B cell (primary cell): ENCODE measurements around the gene RICTOR. TPM values are rescaled to one million over a fixed set of nuclear protein-coding genes. Genes with fewer than 3 reads are reported as not detected.

ENCODE experiments used
- ATAC-seq: fragments of 200-7000 bp; cut with Tn5 transposase; one replicate; pipeline ENCODE4 v1.10.0; 2021; ENCODE audit warnings: low read depth, mild to moderate bottlenecking, moderate number of reproducible peaks, moderate library complexity
- CTCF ChIA-PET: fragments of 350-600 bp; sonication (Branson Sonifier 250); formaldehyde crosslinking; loops from one replicate; lab custom pipeline; 2021; ENCODE audit warnings: antibody characterized with exemption, inconsistent platforms; lab: Charles Lee
- POLR2A ChIA-PET: fragments of 350-600 bp; sonication (Branson Sonifier 250); formaldehyde crosslinking; loops from one replicate; lab custom pipeline; 2021; ENCODE audit warnings: antibody characterized with exemption; lab: Charles Lee
- DNase-seq: peaks from one replicate; pipeline ENCODE4 v3.0.0; 2013
- H2AFZ ChIP-seq: 2 replicates; pipeline ENCODE4 v1.6.1; 2012; ENCODE audit warnings: mild to moderate bottlenecking, low read depth, low read length; ENCODE audit not compliant: insufficient read depth, poor library complexity, severe bottlenecking
- H3K27ac ChIP-seq, 2 donors: 1 replicate in 1 of 2; 2 replicates in 1 of 2; pipeline ENCODE4 v1.5.1; 2012 to 2013; ENCODE audit warnings: low read length in 2 of 2, mild to moderate bottlenecking in 2 of 2, moderate library complexity in 1 of 2
- H3K27me3 ChIP-seq, 4 experiments: fragments of 200-600 bp in 1 of 4; sonication (generic) in 1 of 4; replicated peaks in 1 of 4; 1 replicate in 2 of 4; 2 replicates in 2 of 4; pipeline versions ENCODE4 v1.6.1 to v1.7.0; 2013 to 2016; ENCODE audit warnings: low read length in 3 of 4, mild to moderate bottlenecking in 2 of 4, mixed read lengths in 1 of 4, moderate library complexity in 1 of 4; ENCODE audit not compliant: insufficient read depth in 4 of 4, control insufficient read depth in 3 of 4; ENCODE audit errors: control extremely low read depth in 1 of 4
- H3K36me3 ChIP-seq, 2 experiments: replicated peaks in 1 of 2; 1 replicate in 1 of 2; 2 replicates in 1 of 2; pipeline versions ENCODE4 v1.6.1 to v1.7.1; 2013; ENCODE audit warnings: low read length in 1 of 2; ENCODE audit not compliant: insufficient read depth in 2 of 2, control insufficient read depth in 1 of 2; ENCODE audit errors: control extremely low read depth in 1 of 2, extremely low read depth in 1 of 2
- H3K4me1 ChIP-seq, 2 donors: fragments of 200-600 bp in 1 of 2; sonication (generic) in 1 of 2; 1 replicate in 1 of 2; 2 replicates in 1 of 2; pipeline versions ENCODE4 v1.5.1 to v1.6.1; 2013 to 2017; ENCODE audit warnings: low read length in 2 of 2; ENCODE audit not compliant: control insufficient read depth in 2 of 2, insufficient read depth in 2 of 2
- H3K4me2 ChIP-seq: replicated peaks from 2 replicates; pipeline ENCODE3; 2012; ENCODE audit warnings: mild to moderate bottlenecking, low read depth, low read length; ENCODE audit not compliant: poor library complexity, severe bottlenecking
- H3K4me3 ChIP-seq, 5 experiments: fragments of 200-600 bp in 1 of 5; sonication (generic) in 1 of 5; 1 replicate in 3 of 5; 2 replicates in 2 of 5; pipeline versions ENCODE4 v1.5.1 to v1.7.0; 2011 to 2016; ENCODE audit warnings: low read length in 4 of 5, mild to moderate bottlenecking in 4 of 5, low read depth in 2 of 5, control low read depth in 1 of 5, moderate library complexity in 1 of 5; ENCODE audit not compliant: insufficient read depth in 1 of 5; ENCODE audit errors: control extremely low read depth in 1 of 5, extremely low read depth in 1 of 5
- H3K79me2 ChIP-seq: fragments of 200-600 bp; sonication (generic); one replicate; pipeline ENCODE4 v1.6.0; 2016; ENCODE audit warnings: low read length; ENCODE audit not compliant: control insufficient read depth, insufficient read depth
- H3K9ac ChIP-seq: fragments of 200-600 bp; sonication (generic); 2 replicates; pipeline ENCODE4 v1.6.1; 2017; ENCODE audit warnings: mild to moderate bottlenecking, low read length, moderate library complexity
- H3K9me3 ChIP-seq, 3 donors: one replicate each; pipeline versions ENCODE4 v1.6.1 to v1.7.1; 2013; ENCODE audit warnings: low read length in 2 of 3; ENCODE audit not compliant: control insufficient read depth in 2 of 3, insufficient read depth in 1 of 3; ENCODE audit errors: control extremely low read depth in 1 of 3
- H4K20me1 ChIP-seq: 2 replicates; pipeline ENCODE4 v1.6.0; 2012; ENCODE audit warnings: mild to moderate bottlenecking, low read length; ENCODE audit not compliant: insufficient read depth, control insufficient read depth, poor library complexity, severe bottlenecking
- H3K27ac Mint-ChIP-seq: one replicate; pipeline ENCODE4 v1.8.0; 2021; ENCODE audit warnings: mixed read lengths
- H3K27me3 Mint-ChIP-seq: one replicate; pipeline ENCODE4 v1.8.0; 2021; ENCODE audit warnings: mixed read lengths
- H3K4me1 Mint-ChIP-seq: one replicate; pipeline ENCODE4 v1.8.0; 2021; ENCODE audit warnings: mixed read lengths
- H3K4me3 Mint-ChIP-seq: one replicate; pipeline ENCODE4 v1.8.0; 2021; ENCODE audit warnings: mixed read lengths
- H3K9me3 Mint-ChIP-seq: one replicate; pipeline ENCODE4 v1.8.0; 2022; ENCODE audit warnings: mixed read lengths; ENCODE audit not compliant: insufficient read depth
- EZH2 ChIP-seq: IDR thresholded peaks from 2 replicates; pipeline ENCODE4 v1.6.1; 2012; ENCODE audit warnings: borderline replicate concordance, low read depth, mild to moderate bottlenecking, moderate library complexity, low read length; ENCODE audit not compliant: insufficient read depth, poor library complexity, severe bottlenecking
- WGBS: methylation state at CpG from one replicate; pipeline ENCODE4 v1.1.5; 2013; ENCODE audit warnings: missing lambda C conversion rate; ENCODE audit not compliant: insufficient coverage; 5-methylcytosine and 5-hydroxymethylcytosine counted together
- intact Hi-C: fragments of 100-400 bp; cut with micrococcal nuclease; formaldehyde crosslinking; loops from one replicate; pipeline ENCODE4 v1.10.0; 2022
- polyA plus RNA-seq: library from polyadenylated mRNA; depleted of rRNA; stranded (reverse); fragments of >200 nt; gene quantifications from 2 replicates; pipeline ENCODE4 v1.2.3, GENCODE V29; 2012
- total RNA-seq, 2 donors: library from RNA; stranded (reverse); fragments of 120-200 nt in 1 of 2; gene quantifications; 1 replicate in 1 of 2; 2 replicates in 1 of 2; pipeline versions ENCODE4 v1.2.3 to v1.2.4, GENCODE V29; 2013 to 2022
- TF ChIP-seq, protein P1 (sequence below): fragments of 200-600 bp; IDR thresholded peaks from one replicate; pipeline ENCODE4 v1.8.0; 2022; ENCODE audit warnings: antibody characterized with exemption, mild to moderate bottlenecking

Gene RICTOR
- total and polyA plus RNA-seq, 2 donors (not counting 1 experiment from before 2014, with no cell fraction given) = 15.4 to 84.3 TPM

DNA sequence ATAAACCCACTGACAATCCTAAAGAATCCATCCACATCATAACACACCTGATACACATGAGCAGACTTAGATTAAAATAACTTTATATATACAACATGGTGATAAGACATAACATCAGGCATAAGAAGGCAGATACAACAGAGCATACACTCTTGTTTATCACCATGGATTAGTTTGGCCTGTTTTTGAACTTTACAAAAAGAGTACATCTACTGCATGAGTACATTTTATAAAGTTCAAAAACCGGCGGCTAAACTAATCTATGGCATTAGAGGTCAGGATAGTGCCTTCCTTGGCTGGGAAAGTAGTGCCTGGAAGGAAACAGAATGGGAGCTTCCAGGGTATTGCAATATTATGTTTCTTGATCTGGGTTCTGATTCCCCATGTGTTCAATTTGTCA, 15.1 kb downstream of the RICTOR start:
- peaks cover 1 to 5% of the 10 kb centered on the region in 2 experiments for H3K36me3 ChIP-seq
- no peak overlapping the region for H3K4me3 ChIP-seq
- H3K4me1 ChIP-seq = peaks cover 0 to 20% of the 10 kb centered on the region in 2 donors
- CTCF ChIA-PET = no interaction called here
- POLR2A ChIA-PET = no interaction called here
- Mint-ChIP-seq H3K4me3 (peak overlapping the region; percentile 15), H3K9me3 (no peaks in the 10 kb centered on the region), H3K27ac (no peak overlapping the region), H3K4me1 (peaks cover 54% of the 10 kb centered on the region), H3K27me3 (no peaks in the 10 kb centered on the region)
- no peak overlapping the region for H2AFZ ChIP-seq
- H3K79me2 ChIP-seq = peaks cover 97% of the 10 kb centered on the region
- WGBS = no CpG with 5 or more reads among the region's 2 CpGs
- no peak for TF ChIP-seq EZH2
- TF ChIP-seq, protein P1, sequence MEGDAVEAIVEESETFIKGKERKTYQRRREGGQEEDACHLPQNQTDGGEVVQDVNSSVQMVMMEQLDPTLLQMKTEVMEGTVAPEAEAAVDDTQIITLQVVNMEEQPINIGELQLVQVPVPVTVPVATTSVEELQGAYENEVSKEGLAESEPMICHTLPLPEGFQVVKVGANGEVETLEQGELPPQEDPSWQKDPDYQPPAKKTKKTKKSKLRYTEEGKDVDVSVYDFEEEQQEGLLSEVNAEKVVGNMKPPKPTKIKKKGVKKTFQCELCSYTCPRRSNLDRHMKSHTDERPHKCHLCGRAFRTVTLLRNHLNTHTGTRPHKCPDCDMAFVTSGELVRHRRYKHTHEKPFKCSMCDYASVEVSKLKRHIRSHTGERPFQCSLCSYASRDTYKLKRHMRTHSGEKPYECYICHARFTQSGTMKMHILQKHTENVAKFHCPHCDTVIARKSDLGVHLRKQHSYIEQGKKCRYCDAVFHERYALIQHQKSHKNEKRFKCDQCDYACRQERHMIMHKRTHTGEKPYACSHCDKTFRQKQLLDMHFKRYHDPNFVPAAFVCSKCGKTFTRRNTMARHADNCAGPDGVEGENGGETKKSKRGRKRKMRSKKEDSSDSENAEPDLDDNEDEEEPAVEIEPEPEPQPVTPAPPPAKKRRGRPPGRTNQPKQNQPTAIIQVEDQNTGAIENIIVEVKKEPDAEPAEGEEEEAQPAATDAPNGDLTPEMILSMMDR = no peak
- H3K4me2 ChIP-seq = no peak overlapping the region
- no peak for ATAC-seq
- no peak for DNase-seq
- no peak overlapping the region for H3K9ac ChIP-seq
- H3K27ac ChIP-seq = peak overlapping the region in 1 of 2 donors; percentile 68
- no peaks in the 10 kb centered on the region for H3K9me3 ChIP-seq
- peaks cover 73% of the 10 kb centered on the region for H4K20me1 ChIP-seq
- H3K27me3 ChIP-seq = no peaks in the 10 kb centered on the region
- intact Hi-C loops = loop anchor here (2.0 kb wide), 1 partner anchor 14 kb away; no protein-coding TSS in a partner anchor

DNA sequence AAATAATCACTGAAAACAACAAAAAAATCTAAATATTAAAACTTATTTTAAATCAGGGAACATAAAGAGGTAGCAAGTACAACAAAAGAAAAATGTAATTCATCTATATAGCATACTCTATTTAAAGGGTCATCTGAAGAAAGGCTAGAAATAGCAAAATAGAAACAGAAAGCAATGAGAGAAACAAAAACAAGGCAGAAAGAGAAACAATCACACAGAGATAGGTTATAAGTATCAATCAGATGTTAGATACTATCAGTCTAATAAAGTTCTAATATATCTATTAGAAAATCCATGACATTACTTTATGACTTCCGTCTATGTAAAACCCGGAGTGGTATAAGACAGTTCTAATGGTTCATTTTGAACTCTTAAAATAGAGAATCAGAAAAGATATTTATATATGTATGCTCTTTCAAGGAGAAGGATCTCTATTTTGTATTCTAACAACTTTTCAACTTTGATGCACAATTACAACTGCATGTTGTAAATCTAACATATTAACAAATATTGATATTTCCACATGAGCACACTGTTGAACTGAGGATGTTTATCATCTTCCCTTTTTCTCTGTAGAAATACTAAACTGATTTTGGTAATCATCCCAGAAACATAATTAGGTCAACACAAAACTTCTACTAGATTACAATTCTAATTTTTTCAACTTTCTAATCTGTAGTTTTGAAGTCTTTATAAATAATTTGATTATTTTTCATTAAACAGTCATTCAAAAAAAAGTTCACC, 15.8 kb downstream of the RICTOR start:
- ChIA-PET CTCF (no interaction called here), POLR2A (no interaction called here)
- Histone ChIP-seq H3K4me1 (peaks cover 0 to 20% of the 10 kb centered on the region in 2 donors), H3K9me3 (no peaks in the 10 kb centered on the region), H3K4me3 (peak overlapping the region in 3 of 5 experiments; percentile 19 to 54 (median 28)), H3K27me3 (no peaks in the 10 kb centered on the region), H4K20me1 (peaks cover 70% of the 10 kb centered on the region), H3K79me2 (peaks cover 96% of the 10 kb centered on the region), H3K27ac (peak overlapping the region in 1 of 2 donors; percentile 68), H3K36me3 (peaks cover 1 to 5% of the 10 kb centered on the region in 2 experiments), H3K4me2 (peak overlapping the region; percentile 68), H3K9ac (peak overlapping the region; percentile 38), H2AFZ (no peak overlapping the region)
- intact Hi-C loops = loop anchor here (2.0 kb wide), 1 partner anchor 14 kb away; no protein-coding TSS in a partner anchor
- no peaks in the 10 kb centered on the region for H3K9me3 Mint-ChIP-seq
- no peak for ATAC-seq
- H3K4me1 Mint-ChIP-seq = peaks cover 51% of the 10 kb centered on the region
- no peak for TF ChIP-seq EZH2
- TF ChIP-seq, protein P1 = no peak
- WGBS = no CpG with 5 or more reads among the region's 2 CpGs
- H3K27ac Mint-ChIP-seq = no peak overlapping the region
- no peaks in the 10 kb centered on the region for H3K27me3 Mint-ChIP-seq
- DNase-seq = no peak
- peak overlapping the region; percentile 55 for H3K4me3 Mint-ChIP-seq
